ENCODE data around the gene LRRK1.

- no peak for TF ChIP-seq EZH2 (IDR thresholded peaks at IDR 0.05; ENCODE audit: insufficient read depth, poor library complexity, severe bottlenecking)
- TF ChIP-seq EZH2phosphoT487 (IDR thresholded peaks at IDR 0.05; ENCODE audit: insufficient read depth, low read depth), result no peak
These were observed 181.0 kb downstream of the LRRK1 start for GRCh38 chr15:101100118-101100517.
